Erythroblast (primary cell): ENCODE data around the gene CLDN11.

Experiments used
- GATA1 ChIP-seq: IDR thresholded peaks from 2 replicates; pipeline ENCODE4 v1.6.1; 2011; ENCODE audit warnings: low read depth, mild to moderate bottlenecking, control low read depth, low read length, moderate library complexity
- POLR2A ChIP-seq: IDR thresholded peaks from 2 replicates; pipeline ENCODE4 v1.6.1; 2011; ENCODE audit warnings: mild to moderate bottlenecking, low read length

DNA sequence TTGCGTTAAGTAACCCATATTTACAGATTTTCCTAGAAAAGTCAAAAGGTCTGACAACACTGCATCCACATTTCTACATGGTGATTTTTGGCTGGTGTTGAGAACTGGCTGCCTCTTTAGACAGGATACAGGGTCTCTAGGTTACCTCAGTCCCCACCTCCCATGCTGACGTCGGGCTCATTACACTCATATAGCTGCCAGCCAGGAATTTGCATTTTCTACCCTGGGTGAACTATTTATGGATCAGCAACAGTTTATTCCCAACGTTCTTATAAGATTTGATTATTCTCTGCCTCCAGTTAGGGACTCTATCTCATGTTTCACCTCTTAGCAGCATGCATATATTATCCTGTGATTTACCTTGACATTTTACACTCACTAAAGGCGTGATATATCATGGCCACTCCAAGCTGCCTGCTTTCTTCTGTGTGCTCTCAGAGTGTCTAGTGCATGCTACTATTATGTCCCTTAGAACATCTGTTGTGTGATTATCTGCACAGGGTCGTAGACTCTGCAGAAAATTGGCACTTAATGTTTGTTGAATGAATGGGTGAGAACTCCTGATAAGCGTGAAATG, 49.0 kb downstream of the CLDN11 start:
- TF ChIP-seq POLR2A (no peak), GATA1 (no peak)
